SH-SY5Y (cell line): Measurements from ENCODE around the gene SCML1.

ENCODE experiments used
- GATA2 ChIP-seq: IDR thresholded peaks from 2 replicates; pipeline ENCODE4 v1.6.1; 2011; ENCODE audit warnings: mild to moderate bottlenecking, low read depth, low read length
- GATA3 ChIP-seq: IDR thresholded peaks from 2 replicates; pipeline ENCODE4 v1.6.1; 2011; ENCODE audit warnings: low read depth, mild to moderate bottlenecking, low read length, moderate library complexity

- no peak for TF ChIP-seq GATA2
- no peak for TF ChIP-seq GATA3
Observed at GRCh38 chrX:17802756-17803155, 65.5 kb downstream of the SCML1 start.
